K562 (cell line): ENCODE measurements around the gene SS18. TPM values are rescaled to one million over a fixed set of nuclear protein-coding genes. Genes with fewer than 3 reads are reported as not detected.
A peak's percentile ranks its signal among the peaks of the same experiment; 100 is the strongest.

Experiments
- DNMT1 ChIP-seq: fragments of 450-650 bp; IDR thresholded peaks from 2 replicates; pipeline ENCODE4 v1.6.1; 2016; ENCODE audit warnings: antibody characterized with exemption, mild to moderate bottlenecking
- FUS ChIP-seq: fragments of 200-400 bp; formaldehyde crosslinking; optimal IDR thresholded peaks from 2 replicates; pipeline ENCODE3; 2017; ENCODE audit warnings: low read depth, low read length
- HMGN3 ChIP-seq: IDR thresholded peaks from 2 replicates; pipeline ENCODE4 v1.6.1; 2011; ENCODE audit warnings: borderline replicate concordance, low read depth, mild to moderate bottlenecking, mixed read lengths, low read length; ENCODE audit not compliant: insufficient read length; ENCODE audit errors: extremely low read depth
- MAFF ChIP-seq: IDR thresholded peaks from 2 replicates; pipeline ENCODE4 v1.6.1; 2012; ENCODE audit warnings: low read length, improper control_type of control experiment
- PTTG1 ChIP-seq: fragments of 450-650 bp; IDR thresholded peaks from 2 replicates; pipeline ENCODE4 v1.6.1; 2016; ENCODE audit warnings: low read depth, mild to moderate bottlenecking, missing genetic modification characterization, missing compliant biosample characterization
- RAD21 ChIP-seq, 2 experiments: fragments of 250-450 bp in 1 of 2; fragments of 450-650 bp in 1 of 2; sonication (Bioruptor Pico) in 1 of 2; formaldehyde crosslinking in 1 of 2; IDR thresholded peaks in 1 of 2; conservative IDR thresholded peaks in 1 of 2; 2 replicates each; pipeline versions ENCODE4 v1.4.0 to v1.8.0; 2020 to 2022; ENCODE audit warnings: mild to moderate bottlenecking in 2 of 2, moderate library complexity in 1 of 2
- RBBP5 ChIP-seq: fragments of 200-600 bp; sonication (generic); IDR thresholded peaks from 2 replicates; pipeline ENCODE4 v1.6.1; 2012; ENCODE audit warnings: borderline replicate concordance, mild to moderate bottlenecking, low read length, control low read depth, inconsistent platforms; ENCODE audit not compliant: insufficient read depth, poor library complexity, severe bottlenecking
- TAF7 ChIP-seq: fragments of 450-650 bp; IDR thresholded peaks from 2 replicates; pipeline ENCODE4 v1.6.1; 2016; ENCODE audit warnings: missing genetic modification characterization, missing compliant biosample characterization
- ZKSCAN8 ChIP-seq: fragments of 200-800 bp; sonication (Bioruptor generic); IDR thresholded peaks from 2 replicates; pipeline ENCODE4 v1.6.1; 2016; ENCODE audit warnings: missing genetic modification characterization, missing compliant biosample characterization
- ZNF311 ChIP-seq: fragments of 250-450 bp; sonication (Bioruptor Pico); IDR thresholded peaks from 2 replicates; pipeline ENCODE4 v1.4.0; 2020; ENCODE audit warnings: mild to moderate bottlenecking, moderate library complexity
- ZNF785 ChIP-seq: fragments of 250-450 bp; sonication (Bioruptor Pico); IDR thresholded peaks from 2 replicates; pipeline ENCODE4 v1.4.0; 2020; ENCODE audit warnings: mild to moderate bottlenecking
- ZNF830 ChIP-seq: fragments of 250-450 bp; sonication (Bioruptor Pico); IDR thresholded peaks from 2 replicates; pipeline ENCODE4 v1.5.0; 2021; ENCODE audit warnings: mild to moderate bottlenecking
- polyA plus RNA-seq, 8 experiments: library from polyadenylated mRNA; depleted of rRNA in 4 of 8; stranded (reverse) in 5 of 8; unstranded in 3 of 8; fragments of >200 nt; fragmentation: Nextera tagmentation in 2 of 8; fragmentation: Illumina TruSeq in 1 of 8; extraction: Ambion mirVana in 2 of 8; extraction: Trizol in 1 of 8; gene quantifications; 2 replicates each; pipeline versions ENCODE4 v1.2.1 to v1.2.3, GENCODE V29; 2011 to 2014; ENCODE audit warnings: inconsistent platforms in 1 of 8, missing spikeins in 1 of 8
- total RNA-seq, 7 experiments: library from RNA; depleted of rRNA in 6 of 7; stranded (reverse); fragments of >200 nt in 6 of 7; fragmentation: Illumina TruSeq in 2 of 7; extraction: Trizol in 2 of 7; gene quantifications; 2 replicates each; pipeline versions ENCODE4 v1.2.1 to v1.2.3, GENCODE V29; 2011 to 2021; ENCODE audit warnings: low replicate concordance in 1 of 7
- TF ChIP-seq, protein P1 (sequence below): fragments of 450-650 bp; IDR thresholded peaks from 2 replicates; pipeline ENCODE4 v1.6.1; 2016; ENCODE audit warnings: low read depth
- TF ChIP-seq, protein P2 (sequence below), 2 experiments: fragments of 450-650 bp; IDR thresholded peaks; 2 replicates each; pipeline ENCODE4 v1.6.1; 2018; ENCODE audit warnings: mild to moderate bottlenecking in 2 of 2, low read depth in 1 of 2; ENCODE audit not compliant: partially characterized antibody in 2 of 2

SS18 gene
- total and polyA plus RNA-seq, 9 of the 15 experiments (the other 6 are each of a cell fraction or from before 2014, with no cell fraction given) = 30.9 to 190 (median 102) TPM

DNA sequence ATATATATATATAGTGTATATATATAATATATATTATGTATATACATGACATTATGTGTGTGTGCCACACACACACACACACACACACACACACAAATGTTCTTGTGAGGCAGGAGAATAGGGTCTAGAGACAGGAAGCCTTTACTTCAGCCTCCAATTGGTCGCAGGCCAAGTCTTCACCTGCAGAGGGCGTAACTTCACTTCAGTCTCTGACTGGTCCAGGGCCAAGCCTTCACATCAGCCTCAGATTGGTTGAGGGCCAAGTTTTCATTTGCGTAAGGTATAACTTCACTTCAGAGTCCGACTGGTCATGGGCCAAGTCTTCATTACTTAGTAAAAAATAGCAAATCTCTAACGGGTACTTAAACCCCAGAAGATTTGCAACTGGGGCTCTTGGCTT lies 13.2 kb upstream of the SS18 start (continued):
- TF ChIP-seq, protein P1, sequence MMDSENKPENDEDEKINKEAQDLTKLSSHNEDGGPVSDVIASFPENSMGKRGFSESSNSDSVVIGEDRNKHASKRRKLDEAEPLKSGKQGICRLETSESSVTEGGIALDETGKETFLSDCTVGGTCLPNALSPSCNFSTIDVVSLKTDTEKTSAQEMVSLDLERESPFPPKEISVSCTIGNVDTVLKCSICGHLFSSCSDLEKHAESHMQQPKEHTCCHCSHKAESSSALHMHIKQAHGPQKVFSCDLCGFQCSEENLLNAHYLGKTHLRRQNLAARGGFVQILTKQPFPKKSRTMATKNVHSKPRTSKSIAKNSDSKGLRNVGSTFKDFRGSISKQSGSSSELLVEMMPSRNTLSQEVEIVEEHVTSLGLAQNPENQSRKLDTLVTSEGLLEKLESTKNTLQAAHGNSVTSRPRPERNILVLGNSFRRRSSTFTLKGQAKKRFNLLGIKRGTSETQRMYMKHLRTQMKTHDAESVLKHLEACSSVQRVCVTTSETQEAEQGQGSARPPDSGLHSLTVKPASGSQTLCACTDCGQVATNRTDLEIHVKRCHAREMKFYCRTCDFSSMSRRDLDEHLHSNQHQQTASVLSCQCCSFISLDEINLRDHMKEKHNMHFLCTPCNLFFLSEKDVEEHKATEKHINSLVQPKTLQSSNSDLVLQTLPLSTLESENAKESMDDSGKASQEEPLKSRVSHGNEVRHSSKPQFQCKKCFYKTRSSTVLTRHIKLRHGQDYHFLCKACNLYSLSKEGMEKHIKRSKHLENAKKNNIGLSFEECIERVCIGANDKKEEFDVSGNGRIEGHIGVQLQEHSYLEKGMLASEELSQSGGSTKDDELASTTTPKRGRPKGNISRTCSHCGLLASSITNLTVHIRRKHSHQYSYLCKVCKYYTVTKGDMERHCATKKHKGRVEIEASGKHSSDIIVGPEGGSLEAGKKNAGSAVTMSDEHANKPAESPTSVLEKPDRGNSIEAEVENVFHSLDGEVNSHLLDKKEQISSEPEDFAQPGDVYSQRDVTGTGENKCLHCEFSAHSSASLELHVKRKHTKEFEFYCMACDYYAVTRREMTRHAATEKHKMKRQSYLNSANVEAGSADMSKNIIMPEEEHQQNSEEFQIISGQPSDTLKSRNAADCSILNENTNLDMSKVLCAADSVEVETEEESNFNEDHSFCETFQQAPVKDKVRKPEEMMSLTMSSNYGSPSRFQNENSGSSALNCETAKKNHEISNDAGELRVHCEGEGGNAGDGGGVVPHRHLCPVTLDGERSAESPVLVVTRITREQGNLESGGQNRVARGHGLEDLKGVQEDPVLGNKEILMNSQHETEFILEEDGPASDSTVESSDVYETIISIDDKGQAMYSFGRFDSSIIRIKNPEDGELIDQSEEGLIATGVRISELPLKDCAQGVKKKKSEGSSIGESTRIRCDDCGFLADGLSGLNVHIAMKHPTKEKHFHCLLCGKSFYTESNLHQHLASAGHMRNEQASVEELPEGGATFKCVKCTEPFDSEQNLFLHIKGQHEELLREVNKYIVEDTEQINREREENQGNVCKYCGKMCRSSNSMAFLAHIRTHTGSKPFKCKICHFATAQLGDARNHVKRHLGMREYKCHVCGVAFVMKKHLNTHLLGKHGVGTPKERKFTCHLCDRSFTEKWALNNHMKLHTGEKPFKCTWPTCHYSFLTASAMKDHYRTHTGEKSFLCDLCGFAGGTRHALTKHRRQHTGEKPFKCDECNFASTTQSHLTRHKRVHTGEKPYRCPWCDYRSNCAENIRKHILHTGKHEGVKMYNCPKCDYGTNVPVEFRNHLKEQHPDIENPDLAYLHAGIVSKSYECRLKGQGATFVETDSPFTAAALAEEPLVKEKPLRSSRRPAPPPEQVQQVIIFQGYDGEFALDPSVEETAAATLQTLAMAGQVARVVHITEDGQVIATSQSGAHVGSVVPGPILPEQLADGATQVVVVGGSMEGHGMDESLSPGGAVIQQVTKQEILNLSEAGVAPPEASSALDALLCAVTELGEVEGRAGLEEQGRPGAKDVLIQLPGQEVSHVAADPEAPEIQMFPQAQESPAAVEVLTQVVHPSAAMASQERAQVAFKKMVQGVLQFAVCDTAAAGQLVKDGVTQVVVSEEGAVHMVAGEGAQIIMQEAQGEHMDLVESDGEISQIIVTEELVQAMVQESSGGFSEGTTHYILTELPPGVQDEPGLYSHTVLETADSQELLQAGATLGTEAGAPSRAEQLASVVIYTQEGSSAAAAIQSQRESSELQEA = no peak
- no peak for TF ChIP-seq ZKSCAN8
- no peak for TF ChIP-seq MAFF
- TF ChIP-seq RBBP5 = no peak
- TF ChIP-seq, protein P2, sequence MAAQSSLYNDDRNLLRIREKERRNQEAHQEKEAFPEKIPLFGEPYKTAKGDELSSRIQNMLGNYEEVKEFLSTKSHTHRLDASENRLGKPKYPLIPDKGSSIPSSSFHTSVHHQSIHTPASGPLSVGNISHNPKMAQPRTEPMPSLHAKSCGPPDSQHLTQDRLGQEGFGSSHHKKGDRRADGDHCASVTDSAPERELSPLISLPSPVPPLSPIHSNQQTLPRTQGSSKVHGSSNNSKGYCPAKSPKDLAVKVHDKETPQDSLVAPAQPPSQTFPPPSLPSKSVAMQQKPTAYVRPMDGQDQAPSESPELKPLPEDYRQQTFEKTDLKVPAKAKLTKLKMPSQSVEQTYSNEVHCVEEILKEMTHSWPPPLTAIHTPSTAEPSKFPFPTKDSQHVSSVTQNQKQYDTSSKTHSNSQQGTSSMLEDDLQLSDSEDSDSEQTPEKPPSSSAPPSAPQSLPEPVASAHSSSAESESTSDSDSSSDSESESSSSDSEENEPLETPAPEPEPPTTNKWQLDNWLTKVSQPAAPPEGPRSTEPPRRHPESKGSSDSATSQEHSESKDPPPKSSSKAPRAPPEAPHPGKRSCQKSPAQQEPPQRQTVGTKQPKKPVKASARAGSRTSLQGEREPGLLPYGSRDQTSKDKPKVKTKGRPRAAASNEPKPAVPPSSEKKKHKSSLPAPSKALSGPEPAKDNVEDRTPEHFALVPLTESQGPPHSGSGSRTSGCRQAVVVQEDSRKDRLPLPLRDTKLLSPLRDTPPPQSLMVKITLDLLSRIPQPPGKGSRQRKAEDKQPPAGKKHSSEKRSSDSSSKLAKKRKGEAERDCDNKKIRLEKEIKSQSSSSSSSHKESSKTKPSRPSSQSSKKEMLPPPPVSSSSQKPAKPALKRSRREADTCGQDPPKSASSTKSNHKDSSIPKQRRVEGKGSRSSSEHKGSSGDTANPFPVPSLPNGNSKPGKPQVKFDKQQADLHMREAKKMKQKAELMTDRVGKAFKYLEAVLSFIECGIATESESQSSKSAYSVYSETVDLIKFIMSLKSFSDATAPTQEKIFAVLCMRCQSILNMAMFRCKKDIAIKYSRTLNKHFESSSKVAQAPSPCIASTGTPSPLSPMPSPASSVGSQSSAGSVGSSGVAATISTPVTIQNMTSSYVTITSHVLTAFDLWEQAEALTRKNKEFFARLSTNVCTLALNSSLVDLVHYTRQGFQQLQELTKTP (IDR thresholded peaks at IDR 0.05; ENCODE audit: low read depth in 1 of 2, partially characterized antibody in 2 of 2) = no peak
- peak in 1 of 2 experiments; percentile 59; a peak in 2 of 4 replicates for TF ChIP-seq RAD21 (CRISPR knock-in tag; conservative IDR thresholded peaks at IDR 0.05 in 1 of 2, IDR thresholded peaks at IDR 0.05 in 1 of 2)
- TF ChIP-seq HMGN3 = no peak
- TF ChIP-seq PTTG1 = no peak
- no peak for TF ChIP-seq FUS
- no peak for TF ChIP-seq ZNF311 (CRISPR knock-in tag)
- TF ChIP-seq DNMT1 = no peak
- TF ChIP-seq TAF7 (tag) = no peak
- TF ChIP-seq ZNF785 (CRISPR knock-in tag) = no peak
- TF ChIP-seq ZNF830 = no peak
